Activated CD8-positive, alpha-beta T cell treated with anti-CD3 and anti-CD28 coated beads for 36 hours (primary cell): ENCODE measurements around the gene STK39. TPM values are rescaled to one million over a fixed set of nuclear protein-coding genes. Genes with fewer than 3 reads are reported as not detected.

Experiments
- ATAC-seq: fragments of 200-7000 bp; cut with Tn5 transposase; one replicate; pipeline ENCODE4 v1.10.0; 2021; ENCODE audit warnings: mild to moderate bottlenecking, moderate library complexity
- CTCF ChIA-PET: fragments of 350-600 bp; sonication (Branson Sonifier 250); formaldehyde crosslinking; loops from one replicate; lab custom pipeline; 2021; ENCODE audit warnings: antibody characterized with exemption; lab: Charles Lee
- POLR2A ChIA-PET: fragments of 350-600 bp; sonication (Branson Sonifier 250); formaldehyde crosslinking; loops from one replicate; lab custom pipeline; 2021; ENCODE audit warnings: antibody characterized with exemption; lab: Charles Lee
- DNase-seq: peaks from one replicate; pipeline ENCODE4 v3.0.0-alpha.2; 2020
- H3K27ac Mint-ChIP-seq: one replicate; pipeline ENCODE4 v1.8.0; 2021; ENCODE audit warnings: mild to moderate bottlenecking, mixed read lengths
- H3K27me3 Mint-ChIP-seq: one replicate; pipeline ENCODE4 v1.8.0; 2021; ENCODE audit warnings: mixed read lengths
- H3K36me3 Mint-ChIP-seq: one replicate; pipeline ENCODE4 v1.8.0; 2021; ENCODE audit warnings: low read depth, mixed read lengths
- H3K4me1 Mint-ChIP-seq: one replicate; pipeline ENCODE4 v1.8.0; 2021; ENCODE audit warnings: low read depth, mixed read lengths
- H3K4me3 Mint-ChIP-seq: one replicate; pipeline ENCODE4 v1.8.0; 2021; ENCODE audit warnings: mild to moderate bottlenecking, moderate library complexity, mixed read lengths
- H3K9me3 Mint-ChIP-seq: one replicate; pipeline ENCODE4 v1.8.0; 2021; ENCODE audit warnings: mixed read lengths
- CTCF ChIP-seq: fragments of 200-600 bp; IDR thresholded peaks from one replicate; pipeline ENCODE4 v1.8.0; 2022; ENCODE audit warnings: antibody characterized with exemption, mild to moderate bottlenecking
- intact Hi-C: fragments of 100-400 bp; cut with micrococcal nuclease; formaldehyde crosslinking; loops from one replicate; pipeline ENCODE4 v1.10.0; 2022
- total RNA-seq, 2 experiments: library from RNA; stranded (reverse); gene quantifications; one replicate each; pipeline ENCODE4 v1.2.3, GENCODE V29; 2021

The STK39 gene
- total RNA-seq, 2 experiments from 2014 or later, result 32.8 to 33.9 TPM

- no peak for ATAC-seq
- no peaks in the 10 kb centered on the region for H3K9me3 Mint-ChIP-seq
- peaks cover 35% of the 10 kb centered on the region for H3K4me1 Mint-ChIP-seq
- peaks cover 8% of the 10 kb centered on the region for H3K36me3 Mint-ChIP-seq
- intact Hi-C loops, result loop anchor here (2.0 to 5.0 kb wide), 2 partner anchors 53 to 79 kb away; no protein-coding TSS in a partner anchor
- TF ChIP-seq CTCF, result no peak
- ChIA-PET CTCF (interaction anchor here (0.7 to 2.7 kb wide), 7 partner anchors 34 to 127 kb away, joined by 3 to 7 read pairs (median 4); no protein-coding TSS in a partner anchor), POLR2A (interaction anchor here (1.7 to 1.8 kb wide), 2 partner anchors 35 to 51 kb away, joined by 7 to 9 read pairs; no protein-coding TSS in a partner anchor)
- no peaks in the 10 kb centered on the region for H3K27me3 Mint-ChIP-seq
- no peak for DNase-seq
- H3K27ac Mint-ChIP-seq, result peak overlapping the region; percentile 94
- H3K4me3 Mint-ChIP-seq, result peak overlapping the region; percentile 93
Observed at GRCh38 chr2:168246072-168246482, 1.3 kb downstream of the STK39 start.

- Mint-ChIP-seq H3K27ac (peak overlapping the region; percentile 93), H3K9me3 (no peaks in the 10 kb centered on the region), H3K36me3 (peaks cover 8% of the 10 kb centered on the region), H3K4me3 (peak overlapping the region; percentile 93), H3K4me1 (peaks cover 35% of the 10 kb centered on the region), H3K27me3 (no peaks in the 10 kb centered on the region)
- TF ChIP-seq CTCF, result no peak
- ATAC-seq (no peak), DNase-seq (no peak)
- intact Hi-C loops, result loop anchor here (2.0 to 5.0 kb wide), 2 partner anchors 34 to 78 kb away; no protein-coding TSS in a partner anchor
- CTCF ChIA-PET, result interaction anchor here (1.1 to 2.7 kb wide), 5 partner anchors 33 to 84 kb away, joined by 3 to 7 read pairs (median 4); no protein-coding TSS in a partner anchor
- POLR2A ChIA-PET, result interaction anchor here (1.7 kb wide), 1 partner anchor 50 kb away, joined by 9 read pairs; no protein-coding TSS in a partner anchor
Observed at GRCh38 chr2:168245074-168245825, 2.1 kb downstream of the STK39 start.

- Mint-ChIP-seq H3K27me3 (no peaks in the 10 kb centered on the region), H3K36me3 (peaks cover 8% of the 10 kb centered on the region), H3K4me3 (peak overlapping the region; percentile 93), H3K9me3 (no peaks in the 10 kb centered on the region), H3K4me1 (peaks cover 36% of the 10 kb centered on the region), H3K27ac (peak overlapping the region; percentile 93)
- CTCF ChIA-PET, result no interaction called here
- DNase-seq (peak; percentile 78), ATAC-seq (peak; percentile 43)
- POLR2A ChIA-PET, result no interaction called here
- intact Hi-C loops, result loop anchor here (2.0 kb wide), 1 partner anchor 34 kb away; no protein-coding TSS in a partner anchor
- no peak for TF ChIP-seq CTCF
Observed at GRCh38 chr2:168244318-168244717, 3.1 kb downstream of the STK39 start.

GRCh38 chr2:168243061-168243460 lies 4.3 kb downstream of the STK39 start:
- POLR2A ChIA-PET, result no interaction called here
- TF ChIP-seq CTCF, result no peak
- intact Hi-C loops, result no loop called here
- H3K27ac Mint-ChIP-seq, result no peak overlapping the region
- H3K27me3 Mint-ChIP-seq, result no peaks in the 10 kb centered on the region
- H3K4me3 Mint-ChIP-seq, result no peak overlapping the region
- ATAC-seq (no peak), DNase-seq (no peak)
- CTCF ChIA-PET, result no interaction called here
- no peaks in the 10 kb centered on the region for H3K9me3 Mint-ChIP-seq
- H3K36me3 Mint-ChIP-seq, result peaks cover 12% of the 10 kb centered on the region
- H3K4me1 Mint-ChIP-seq, result peaks cover 41% of the 10 kb centered on the region

- TF ChIP-seq CTCF, result no peak
- Mint-ChIP-seq H3K27ac (no peak overlapping the region), H3K27me3 (no peaks in the 10 kb centered on the region), H3K9me3 (no peaks in the 10 kb centered on the region), H3K36me3 (peaks cover 18% of the 10 kb centered on the region), H3K4me1 (peaks cover 42% of the 10 kb centered on the region), H3K4me3 (no peak overlapping the region)
- intact Hi-C loops, result no loop called here
- CTCF ChIA-PET, result no interaction called here
- POLR2A ChIA-PET, result no interaction called here
- no peak for DNase-seq
- ATAC-seq, result no peak
Observed at GRCh38 chr2:168241746-168242145, 5.6 kb downstream of the STK39 start.
